Neuronal stem cell (in vitro differentiated cells): Measurements from ENCODE around the gene MGAT4C.

ENCODE experiments used
- DNase-seq: peaks from one replicate; pipeline ENCODE4 v3.0.0-alpha.2; 2013; ENCODE audit warnings: low spot score
- H2AFZ ChIP-seq: one replicate; pipeline ENCODE4 v1.6.1; 2013; ENCODE audit warnings: mild to moderate bottlenecking, low read length, inconsistent platforms
- H2AK5ac ChIP-seq: 2 replicates; pipeline ENCODE4 v1.6.1; 2013; ENCODE audit warnings: low read depth, mild to moderate bottlenecking, inconsistent platforms, low read length, moderate library complexity, mixed read lengths
- H2BK120ac ChIP-seq: 2 replicates; pipeline ENCODE4 v1.6.1; 2013; ENCODE audit warnings: low read depth, mild to moderate bottlenecking, inconsistent platforms, low read length, moderate library complexity, mixed read lengths
- H2BK12ac ChIP-seq: one replicate; pipeline ENCODE4 v1.6.1; 2013; ENCODE audit warnings: low read length, inconsistent platforms
- H2BK15ac ChIP-seq: 2 replicates; pipeline ENCODE4 v1.6.1; 2013; ENCODE audit warnings: mild to moderate bottlenecking, low read length, inconsistent platforms, mixed read lengths
- H2BK5ac ChIP-seq: one replicate; pipeline ENCODE4 v1.6.1; 2013; ENCODE audit warnings: inconsistent platforms, mild to moderate bottlenecking, low read length, moderate library complexity
- H3K14ac ChIP-seq: one replicate; pipeline ENCODE4 v1.6.1; 2013; ENCODE audit warnings: low read length, inconsistent platforms
- H3K18ac ChIP-seq: 2 replicates; pipeline ENCODE4 v1.6.1; 2013; ENCODE audit warnings: low read length, inconsistent platforms
- H3K23ac ChIP-seq: 2 replicates; pipeline ENCODE4 v1.6.1; 2013; ENCODE audit warnings: low read depth, mild to moderate bottlenecking, mixed read lengths, low read length, inconsistent platforms; ENCODE audit not compliant: poor library complexity
- H3K27ac ChIP-seq: replicated peaks from 3 replicates; pipeline ENCODE4 v1.5.1; 2013; ENCODE audit warnings: low read length, inconsistent platforms
- H3K27me3 ChIP-seq, 3 experiments: 2 replicates each; pipeline ENCODE4 v1.6.1; 2013; ENCODE audit warnings: low read length in 3 of 3, mild to moderate bottlenecking in 2 of 3, inconsistent platforms in 1 of 3, low read depth in 1 of 3, mixed read lengths in 1 of 3, moderate library complexity in 1 of 3; ENCODE audit not compliant: control insufficient read depth in 3 of 3, insufficient read depth in 3 of 3
- H3K36me3 ChIP-seq, 2 donors: replicated peaks in 1 of 2; 2 replicates each; pipeline ENCODE4 v1.6.1; 2013; ENCODE audit warnings: low read length in 2 of 2; ENCODE audit not compliant: control insufficient read depth in 2 of 2, insufficient read depth in 2 of 2
- H3K4ac ChIP-seq: 2 replicates; pipeline ENCODE4 v1.6.1; 2013; ENCODE audit warnings: inconsistent platforms, mild to moderate bottlenecking, low read length, moderate library complexity
- H3K4me1 ChIP-seq, 2 donors: 1 replicate in 1 of 2; 2 replicates in 1 of 2; pipeline ENCODE4 v1.6.1; 2013; ENCODE audit warnings: low read length in 2 of 2, low read depth in 1 of 2; ENCODE audit not compliant: control insufficient read depth in 2 of 2, insufficient read depth in 1 of 2
- H3K4me2 ChIP-seq: one replicate; pipeline ENCODE4 v1.6.1; 2013; ENCODE audit warnings: mild to moderate bottlenecking, low read length, inconsistent platforms; ENCODE audit not compliant: insufficient read depth, poor library complexity, severe bottlenecking
- H3K4me3 ChIP-seq, 2 donors: 2 replicates each; pipeline ENCODE4 v1.5.1; 2013; ENCODE audit warnings: low read length in 2 of 2, mild to moderate bottlenecking in 2 of 2, inconsistent platforms in 1 of 2, moderate library complexity in 1 of 2
- H3K79me1 ChIP-seq: one replicate; pipeline ENCODE4 v1.6.1; 2013; ENCODE audit warnings: low read depth, mild to moderate bottlenecking, inconsistent platforms, low read length, moderate library complexity
- H3K9ac ChIP-seq: one replicate; pipeline ENCODE4 v1.6.1; 2013; ENCODE audit warnings: mild to moderate bottlenecking, low read depth, low read length, inconsistent platforms; ENCODE audit not compliant: poor library complexity
- H3K9me3 ChIP-seq, 2 donors: replicated peaks in 1 of 2; 2 replicates each; pipeline versions ENCODE3 to v1.6.1; 2013; ENCODE audit warnings: low read length in 2 of 2, mild to moderate bottlenecking in 2 of 2, inconsistent platforms in 1 of 2, low read depth in 1 of 2, mixed read lengths in 1 of 2, moderate library complexity in 1 of 2; ENCODE audit not compliant: control insufficient read depth in 2 of 2, insufficient read depth in 1 of 2
- H4K8ac ChIP-seq: one replicate; pipeline ENCODE4 v1.6.1; 2013; ENCODE audit warnings: low read depth, mild to moderate bottlenecking, inconsistent platforms, low read length, moderate library complexity
- H4K91ac ChIP-seq: one replicate; pipeline ENCODE4 v1.6.1; 2013; ENCODE audit warnings: low read length, low read depth, mild to moderate bottlenecking, inconsistent platforms; ENCODE audit not compliant: poor library complexity
- WGBS, 2 donors: extraction: QIAGEN DNeasy Blood & Tissue Kit; methylation state at CpG; one replicate each; pipeline ENCODE4 v1.1.7; 2013; ENCODE audit warnings: missing lambda C conversion rate in 2 of 2, mixed read lengths in 1 of 2; ENCODE audit not compliant: insufficient read length in 2 of 2, insufficient replicate concordance in 1 of 2; ENCODE audit errors: extremely low coverage in 2 of 2; 5-methylcytosine and 5-hydroxymethylcytosine counted together

Gene MGAT4C

DNA sequence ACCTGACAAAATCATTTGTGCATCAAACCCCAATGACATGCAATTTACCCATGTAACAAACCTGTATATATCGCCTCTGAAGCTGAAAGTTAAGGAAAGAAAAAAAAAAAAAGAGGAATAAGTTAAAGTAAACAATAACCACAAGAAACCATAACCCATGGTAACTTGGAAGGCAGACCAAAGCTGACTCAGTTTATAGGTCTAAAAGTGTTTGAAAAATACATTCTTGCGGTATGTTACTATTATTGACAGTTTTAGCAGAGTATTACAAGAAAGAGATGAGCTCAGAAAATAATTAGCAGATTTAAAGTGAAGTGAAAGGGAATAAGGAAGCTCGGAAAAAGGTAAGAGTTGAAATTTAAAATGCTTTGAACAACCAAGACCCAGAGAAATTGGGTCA is 34.4 kb upstream of the MGAT4C start:
- Histone ChIP-seq H3K18ac (no peak overlapping the region), H2AK5ac (no peak overlapping the region), H3K23ac (no peak overlapping the region), H3K79me1 (no peaks in the 10 kb centered on the region), H3K4ac (no peak overlapping the region), H3K9ac (no peak overlapping the region), H3K4me1 (no peaks in the 10 kb centered on the region), H4K8ac (no peak overlapping the region), H3K9me3 (no peaks in the 10 kb centered on the region), H3K4me3 (no peak overlapping the region), H3K4me2 (no peak overlapping the region), H2AFZ (no peak overlapping the region), H3K14ac (no peak overlapping the region), H3K27ac (no peak overlapping the region), H4K91ac (no peak overlapping the region), H2BK5ac (no peak overlapping the region), H2BK12ac (no peak overlapping the region), H3K27me3 (no peaks in the 10 kb centered on the region), H2BK15ac (no peak overlapping the region), H2BK120ac (no peak overlapping the region), H3K36me3 (no peaks in the 10 kb centered on the region)
- DNase-seq: no peak
- no CpG with 5 or more reads among the region's 3 CpGs for WGBS, 2 donors

DNA sequence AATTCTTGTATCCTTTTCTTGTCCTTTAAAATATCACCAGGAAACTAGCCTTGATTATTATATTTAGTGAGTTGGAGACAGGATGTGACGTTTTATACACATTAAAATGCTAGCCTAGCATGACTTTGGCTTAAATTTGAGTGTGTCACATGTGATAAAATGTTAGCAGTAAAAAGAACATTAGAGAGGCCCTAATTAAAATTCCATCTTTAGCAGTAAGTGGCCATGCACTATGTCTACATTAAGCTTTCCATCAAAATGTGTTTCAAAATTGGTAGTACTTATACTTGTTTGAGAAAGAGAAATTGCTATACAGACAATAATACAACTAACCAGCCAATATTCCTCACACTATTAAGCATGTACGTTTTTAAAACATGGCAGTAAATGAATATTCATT is 29.9 kb upstream of the MGAT4C start:
- Histone ChIP-seq H3K4ac (no peak overlapping the region), H4K91ac (no peak overlapping the region), H3K79me1 (no peaks in the 10 kb centered on the region), H3K14ac (no peak overlapping the region), H2BK5ac (no peak overlapping the region), H3K27ac (no peak overlapping the region), H2BK12ac (no peak overlapping the region), H2BK15ac (no peak overlapping the region), H3K27me3 (no peaks in the 10 kb centered on the region), H3K4me3 (no peak overlapping the region), H3K9ac (no peak overlapping the region), H3K23ac (no peak overlapping the region), H3K4me2 (no peak overlapping the region), H4K8ac (no peak overlapping the region), H2AK5ac (no peak overlapping the region), H3K4me1 (no peaks in the 10 kb centered on the region), H2AFZ (no peak overlapping the region), H3K9me3 (no peaks in the 10 kb centered on the region), H3K18ac (no peak overlapping the region), H2BK120ac (no peak overlapping the region), H3K36me3 (no peaks in the 10 kb centered on the region)
- no peak for DNase-seq
- WGBS, 2 donors: no CpG with 5 or more reads among the region's 2 CpGs

DNA sequence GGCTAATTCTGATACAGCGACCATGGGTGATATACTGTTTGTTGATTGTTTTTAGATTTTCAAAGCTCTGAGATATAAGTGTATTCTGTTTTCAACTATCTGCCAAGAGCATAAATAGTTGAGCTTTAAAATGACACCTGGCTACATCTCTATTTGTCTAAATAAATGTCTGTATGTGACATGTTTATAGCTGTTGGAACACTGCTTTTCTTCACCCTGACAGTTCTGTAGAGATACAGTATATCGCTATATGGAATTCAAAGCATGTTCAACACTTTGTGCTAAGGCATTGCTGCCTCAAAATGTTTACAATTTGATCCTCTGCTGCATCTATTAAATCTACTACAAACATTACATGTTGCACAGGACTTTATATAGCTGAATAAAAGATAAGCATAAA is 27.4 kb upstream of the MGAT4C start:
- Histone ChIP-seq H3K9ac (no peak overlapping the region), H3K18ac (no peak overlapping the region), H2BK120ac (no peak overlapping the region), H2BK12ac (no peak overlapping the region), H4K91ac (no peak overlapping the region), H3K4me2 (no peak overlapping the region), H3K23ac (no peak overlapping the region), H2BK5ac (no peak overlapping the region), H4K8ac (no peak overlapping the region), H3K9me3 (no peaks in the 10 kb centered on the region), H2AFZ (no peak overlapping the region), H3K4me1 (no peaks in the 10 kb centered on the region), H3K14ac (no peak overlapping the region), H2AK5ac (no peak overlapping the region), H3K27ac (no peak overlapping the region), H3K27me3 (no peaks in the 10 kb centered on the region), H2BK15ac (no peak overlapping the region), H3K79me1 (no peaks in the 10 kb centered on the region), H3K36me3 (no peaks in the 10 kb centered on the region), H3K4ac (no peak overlapping the region), H3K4me3 (no peak overlapping the region)
- WGBS, 2 donors: no CpG with 5 or more reads among the region's 2 CpGs
- DNase-seq: no peak

DNA sequence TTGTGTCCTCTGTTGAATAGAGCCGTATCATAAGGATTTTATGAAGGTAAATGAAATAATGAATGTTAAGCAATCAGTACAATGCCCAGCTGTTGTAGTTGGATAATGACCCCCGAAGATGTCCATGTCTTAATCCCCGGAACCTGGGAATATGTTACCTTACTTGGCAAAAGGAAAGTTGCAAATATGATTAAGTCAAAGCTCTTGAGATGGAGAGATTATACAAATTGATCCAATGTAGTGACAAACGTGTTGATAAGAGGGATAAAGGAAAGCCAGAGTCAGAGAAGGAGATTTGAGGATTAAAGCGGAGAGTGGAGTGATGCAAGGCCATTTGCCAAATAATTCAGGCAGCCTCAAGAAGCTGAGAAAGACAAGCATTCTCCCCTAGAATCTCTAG is 19.2 kb upstream of the MGAT4C start:
- H3K27me3 ChIP-seq: no peaks in the 10 kb centered on the region
- H3K18ac ChIP-seq: no peak overlapping the region
- H3K36me3 ChIP-seq: no peaks in the 10 kb centered on the region
- H3K9ac ChIP-seq: no peak overlapping the region
- H3K4me3 ChIP-seq: no peak overlapping the region
- H3K79me1 ChIP-seq: no peaks in the 10 kb centered on the region
- no CpG with 5 or more reads among the region's 5 CpGs for WGBS, 2 donors
- no peak overlapping the region for H2BK15ac ChIP-seq
- H2BK12ac ChIP-seq: no peak overlapping the region
- H3K4me1 ChIP-seq: no peaks in the 10 kb centered on the region
- H3K4me2 ChIP-seq: no peak overlapping the region
- H3K4ac ChIP-seq: no peak overlapping the region
- no peaks in the 10 kb centered on the region for H3K9me3 ChIP-seq
- H2BK120ac ChIP-seq: no peak overlapping the region
- H3K14ac ChIP-seq: no peak overlapping the region
- no peak for DNase-seq
- H3K27ac ChIP-seq: no peak overlapping the region
- H2AK5ac ChIP-seq: no peak overlapping the region
- no peak overlapping the region for H2BK5ac ChIP-seq
- H2AFZ ChIP-seq: no peak overlapping the region
- H3K23ac ChIP-seq: no peak overlapping the region
- no peak overlapping the region for H4K8ac ChIP-seq
- no peak overlapping the region for H4K91ac ChIP-seq
